ENCODE data around the gene AVPR2.

Gene AVPR2

GRCh38 chrX:153919281-153919680, 14.8 kb downstream of the AVPR2 start:
- Histone ChIP-seq H3K36me3 (ENCODE audit: control insufficient read depth, insufficient read depth, low read length) (peaks cover 35% of the 10 kb centered on the region), H3K27ac (ENCODE audit: low read depth, low read length) (no peak overlapping the region), H3K27me3 (ENCODE audit: control insufficient read depth, insufficient read depth, low read length) (no peaks in the 10 kb centered on the region), H3K9ac (ENCODE audit: low read length) (no peak overlapping the region), H3K4me3 (ENCODE audit: low read depth, low read length) (no peak overlapping the region), H3K4me1 (ENCODE audit: control insufficient read depth, insufficient read depth, low read length) (peaks cover 13% of the 10 kb centered on the region; the same call in 1 of the 2 replicates), H3K9me3 (ENCODE audit: control insufficient read depth, insufficient read depth, low read depth, low read length) (peaks cover 21% of the 10 kb centered on the region; the same call in 1 of the 2 replicates)

DNA sequence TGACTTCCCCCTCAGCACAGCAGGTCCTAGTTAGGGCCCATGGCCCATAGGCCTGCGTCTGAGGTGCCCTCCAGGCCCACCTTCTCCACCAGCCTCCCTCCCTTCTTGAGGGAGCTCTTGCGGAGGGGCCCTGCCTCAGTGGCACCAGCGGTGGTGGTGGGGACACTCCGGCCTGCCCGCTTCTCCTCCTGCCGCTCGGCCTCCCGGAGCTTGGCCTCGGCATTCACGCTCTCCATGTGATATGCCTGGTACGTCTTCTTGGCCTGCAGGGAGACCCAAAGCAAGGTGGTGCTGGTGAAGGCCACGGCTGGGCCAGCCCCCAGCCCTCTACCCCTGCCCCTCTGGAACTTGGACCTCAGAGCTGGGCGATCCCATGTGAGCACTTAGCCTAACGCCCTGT, 16.1 kb downstream of the AVPR2 start:
- H3K27me3 ChIP-seq (ENCODE audit: control insufficient read depth, insufficient read depth, low read length): no peaks in the 10 kb centered on the region
- no peak overlapping the region for H3K9ac ChIP-seq (ENCODE audit: low read length)
- H3K9me3 ChIP-seq (ENCODE audit: control insufficient read depth, insufficient read depth, low read depth, low read length): peaks cover 21% of the 10 kb centered on the region; the same call in 1 of the 2 replicates
- no peak overlapping the region for H3K27ac ChIP-seq (ENCODE audit: low read depth, low read length)
- H3K4me3 ChIP-seq (ENCODE audit: low read depth, low read length): no peak overlapping the region
- peaks cover 26% of the 10 kb centered on the region; the same call in 1 of the 2 replicates for H3K4me1 ChIP-seq (ENCODE audit: control insufficient read depth, insufficient read depth, low read length)
- H3K36me3 ChIP-seq (ENCODE audit: control insufficient read depth, insufficient read depth, low read length): peaks cover 32% of the 10 kb centered on the region

GRCh38 chrX:153921070-153921469, 16.6 kb downstream of the AVPR2 start:
- Histone ChIP-seq H3K4me3 (ENCODE audit: low read depth, low read length) (no peak overlapping the region), H3K36me3 (ENCODE audit: control insufficient read depth, insufficient read depth, low read length) (peaks cover 32% of the 10 kb centered on the region), H3K27ac (ENCODE audit: low read depth, low read length) (no peak overlapping the region), H3K27me3 (ENCODE audit: control insufficient read depth, insufficient read depth, low read length) (no peaks in the 10 kb centered on the region), H3K9ac (ENCODE audit: low read length) (no peak overlapping the region), H3K9me3 (ENCODE audit: control insufficient read depth, insufficient read depth, low read depth, low read length) (peaks cover 21% of the 10 kb centered on the region; the same call in 1 of the 2 replicates), H3K4me1 (ENCODE audit: control insufficient read depth, insufficient read depth, low read length) (peaks cover 28% of the 10 kb centered on the region; the same call in 1 of the 2 replicates)

GRCh38 chrX:153921511-153922446, 17.3 kb downstream of the AVPR2 start:
- Histone ChIP-seq H3K36me3 (ENCODE audit: control insufficient read depth, insufficient read depth, low read length) (peaks cover 32% of the 10 kb centered on the region), H3K9me3 (ENCODE audit: control insufficient read depth, insufficient read depth, low read depth, low read length) (peaks cover 21% of the 10 kb centered on the region; the same call in 1 of the 2 replicates), H3K4me1 (ENCODE audit: control insufficient read depth, insufficient read depth, low read length) (peaks cover 33% of the 10 kb centered on the region; the same call in 1 of the 2 replicates), H3K9ac (ENCODE audit: low read length) (no peak overlapping the region), H3K27ac (ENCODE audit: low read depth, low read length) (no peak overlapping the region), H3K4me3 (ENCODE audit: low read depth, low read length) (no peak overlapping the region), H3K27me3 (ENCODE audit: control insufficient read depth, insufficient read depth, low read length) (no peaks in the 10 kb centered on the region)

DNA sequence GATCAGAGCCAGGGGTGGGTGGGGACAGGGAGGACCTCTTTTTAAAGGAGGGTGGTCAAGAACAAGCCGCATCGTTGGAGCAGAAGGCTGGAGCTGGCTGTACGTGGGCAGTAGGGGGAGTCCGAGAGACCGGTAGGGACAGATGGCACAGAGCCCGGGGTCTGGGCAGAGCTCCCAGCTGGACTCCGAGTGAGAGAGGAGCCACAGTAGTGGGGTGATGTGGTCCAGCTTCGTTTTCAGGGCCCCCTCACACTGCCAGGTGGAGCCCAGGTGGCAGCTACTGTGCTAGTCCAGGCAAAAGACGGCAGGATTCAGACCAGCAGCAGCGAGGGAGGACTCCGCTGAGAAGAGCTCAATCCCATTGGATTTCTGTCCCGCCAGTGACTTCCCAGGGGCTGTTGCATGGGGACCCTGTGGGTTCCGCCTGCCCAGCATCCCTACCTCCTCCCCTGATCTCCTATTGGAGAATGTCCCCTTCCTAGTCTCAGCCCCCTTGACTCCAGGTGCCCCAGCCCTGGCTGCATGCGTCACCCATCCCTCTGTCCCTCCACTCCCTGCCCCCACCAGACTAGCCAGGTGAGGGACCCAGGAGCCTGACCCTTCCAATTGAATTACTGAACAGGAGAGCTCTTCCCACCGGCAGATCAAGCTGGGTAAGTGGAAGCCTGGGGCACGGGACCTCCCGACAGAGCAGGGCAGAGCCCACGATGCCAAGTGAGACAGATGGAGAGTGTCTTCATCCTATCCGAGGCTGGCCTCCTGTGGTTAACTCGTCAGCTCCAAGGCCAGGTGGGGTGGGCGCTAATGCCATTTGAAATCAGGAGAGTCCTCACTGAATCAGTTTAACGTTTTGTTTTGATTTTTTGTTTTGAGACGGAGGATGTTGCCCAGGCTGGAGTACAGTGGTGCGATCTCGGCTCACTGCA, 18.7 kb downstream of the AVPR2 start:
- no peak overlapping the region for H3K27ac ChIP-seq (ENCODE audit: low read depth, low read length)
- peaks cover 18% of the 10 kb centered on the region; the same call in 1 of the 2 replicates for H3K9me3 ChIP-seq (ENCODE audit: control insufficient read depth, insufficient read depth, low read depth, low read length)
- H3K36me3 ChIP-seq (ENCODE audit: control insufficient read depth, insufficient read depth, low read length): peaks cover 24% of the 10 kb centered on the region
- no peak overlapping the region for H3K9ac ChIP-seq (ENCODE audit: low read length)
- no peaks in the 10 kb centered on the region for H3K27me3 ChIP-seq (ENCODE audit: control insufficient read depth, insufficient read depth, low read length)
- H3K4me3 ChIP-seq (ENCODE audit: low read depth, low read length): no peak overlapping the region
- H3K4me1 ChIP-seq (ENCODE audit: control insufficient read depth, insufficient read depth, low read length): peaks cover 40% of the 10 kb centered on the region

GRCh38 chrX:153924149-153924861, 19.8 kb downstream of the AVPR2 start:
- Histone ChIP-seq H3K4me3 (ENCODE audit: low read depth, low read length) (no peak overlapping the region), H3K4me1 (ENCODE audit: control insufficient read depth, insufficient read depth, low read length) (peaks cover 40% of the 10 kb centered on the region), H3K27me3 (ENCODE audit: control insufficient read depth, insufficient read depth, low read length) (no peaks in the 10 kb centered on the region), H3K9ac (ENCODE audit: low read length) (peak overlapping the region; percentile 27), H3K9me3 (ENCODE audit: control insufficient read depth, insufficient read depth, low read depth, low read length) (peaks cover 10% of the 10 kb centered on the region; the same call in 1 of the 2 replicates), H3K27ac (ENCODE audit: low read depth, low read length) (no peak overlapping the region), H3K36me3 (ENCODE audit: control insufficient read depth, insufficient read depth, low read length) (peaks cover 17% of the 10 kb centered on the region)

DNA sequence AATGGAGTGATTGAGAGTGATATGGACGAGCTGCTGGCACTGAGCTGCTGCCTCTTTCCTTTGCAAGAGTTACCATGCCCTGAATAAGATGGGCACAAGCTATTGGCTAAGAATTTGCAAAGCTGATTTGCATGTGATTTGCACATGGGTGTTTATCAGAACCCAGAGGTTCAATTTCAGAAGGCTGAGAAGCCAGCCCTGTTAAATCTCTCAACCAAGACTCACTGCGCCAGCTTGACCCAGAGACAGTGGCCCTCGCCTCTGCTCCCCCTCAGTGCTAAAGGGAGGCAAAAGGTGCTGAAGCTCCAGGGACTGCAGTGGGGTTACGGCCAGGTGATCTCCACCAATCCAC, 20.9 kb downstream of the AVPR2 start:
- Histone ChIP-seq H3K4me3 (ENCODE audit: low read depth, low read length) (peak overlapping the region; percentile 66), H3K9ac (ENCODE audit: low read length) (peak overlapping the region; percentile 95), H3K9me3 (ENCODE audit: control insufficient read depth, insufficient read depth, low read depth, low read length) (peaks cover 11% of the 10 kb centered on the region; the same call in 1 of the 2 replicates), H3K4me1 (ENCODE audit: control insufficient read depth, insufficient read depth, low read length) (peaks cover 40% of the 10 kb centered on the region), H3K27ac (ENCODE audit: low read depth, low read length) (no peak overlapping the region; the same call in 1 of the 2 replicates), H3K36me3 (ENCODE audit: control insufficient read depth, insufficient read depth, low read length) (peaks cover 20% of the 10 kb centered on the region), H3K27me3 (ENCODE audit: control insufficient read depth, insufficient read depth, low read length) (no peaks in the 10 kb centered on the region)

DNA sequence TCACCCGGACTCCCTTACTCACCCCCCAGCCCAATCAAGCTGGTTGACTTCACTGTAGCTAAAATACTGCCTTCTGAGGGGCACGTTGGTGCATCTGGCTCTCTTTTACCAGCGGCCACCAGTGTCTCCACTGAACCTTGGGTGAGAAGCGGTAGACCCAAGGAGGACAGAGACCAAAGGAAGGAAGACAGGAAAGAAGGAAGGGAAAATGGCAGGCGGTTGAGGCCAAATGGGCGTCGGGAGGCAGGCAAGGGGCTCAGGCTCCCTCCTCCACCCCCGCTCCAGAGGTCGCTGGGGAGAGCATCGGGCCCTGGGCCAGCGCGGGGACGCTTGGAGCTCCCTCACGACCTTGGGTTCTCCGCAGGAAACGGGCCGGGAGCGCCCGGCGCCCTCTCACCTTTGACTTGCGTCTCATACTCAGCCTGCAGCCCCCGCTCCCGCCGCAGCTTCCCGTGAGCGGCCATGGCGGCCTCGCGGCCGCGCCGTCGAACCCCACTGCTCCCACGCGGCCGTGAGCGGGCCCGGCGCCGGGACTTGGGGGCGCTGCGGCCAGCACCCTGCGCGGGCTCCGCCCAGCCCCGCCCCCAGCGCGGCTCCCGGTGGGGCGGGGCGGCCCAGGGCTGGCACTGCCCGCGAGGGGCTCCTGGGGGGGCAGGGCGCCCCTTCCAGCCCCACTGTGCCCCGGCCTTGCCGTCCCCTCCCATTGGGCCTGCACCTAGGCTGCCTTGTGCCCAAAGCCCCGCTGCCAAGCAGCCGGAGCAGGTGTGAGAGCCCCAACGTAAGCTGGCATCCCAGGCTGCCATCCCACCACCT, 21.5 kb downstream of the AVPR2 start, which contains the start of gene ARHGAP4:
TSS of gene ARHGAP4 (minus strand) at position 526 of the 813 bp plus-strand sequence. CDS start at position 464, 62 bp downstream.
- peaks cover 40% of the 10 kb centered on the region for H3K4me1 ChIP-seq (ENCODE audit: control insufficient read depth, insufficient read depth, low read length)
- H3K27me3 ChIP-seq (ENCODE audit: control insufficient read depth, insufficient read depth, low read length): no peaks in the 10 kb centered on the region
- peak within 1 kb of the TSS; percentile 86; the same call in 1 of the 2 replicates for H3K27ac ChIP-seq (ENCODE audit: low read depth, low read length)
- peak within 1 kb of the TSS; percentile 80 for H3K4me3 ChIP-seq (ENCODE audit: low read depth, low read length)
- peaks cover 5% of the 10 kb centered on the region; the same call in 1 of the 2 replicates for H3K9me3 ChIP-seq (ENCODE audit: control insufficient read depth, insufficient read depth, low read depth, low read length)
- H3K36me3 ChIP-seq (ENCODE audit: control insufficient read depth, insufficient read depth, low read length): peaks cover 20% of the 10 kb centered on the region
- peak within 1 kb of the TSS; percentile 95 for H3K9ac ChIP-seq (ENCODE audit: low read length)

DNA sequence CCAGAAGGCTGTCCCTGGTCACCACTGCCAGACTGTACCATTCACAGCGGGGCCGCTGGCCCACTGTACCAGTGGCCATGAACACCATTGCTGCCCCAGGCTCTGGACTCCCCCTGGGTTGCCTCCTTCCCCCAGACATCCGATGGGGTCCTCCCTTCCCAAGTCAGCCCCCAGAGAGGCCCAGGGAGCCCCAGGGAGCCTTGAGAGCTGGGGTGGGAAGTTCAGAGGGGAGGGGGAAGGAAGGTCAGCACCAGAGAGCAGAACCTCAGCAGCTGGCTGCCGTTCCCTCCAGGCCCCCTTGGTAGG, 22.0 kb downstream of the AVPR2 start:
- H3K36me3 ChIP-seq (ENCODE audit: control insufficient read depth, insufficient read depth, low read length): peaks cover 26% of the 10 kb centered on the region
- peak overlapping the region; percentile 95 for H3K9ac ChIP-seq (ENCODE audit: low read length)
- peak overlapping the region; percentile 80 for H3K4me3 ChIP-seq (ENCODE audit: low read depth, low read length)
- peaks cover 7% of the 10 kb centered on the region; the same call in 1 of the 2 replicates for H3K9me3 ChIP-seq (ENCODE audit: control insufficient read depth, insufficient read depth, low read depth, low read length)
- peaks cover 40% of the 10 kb centered on the region for H3K4me1 ChIP-seq (ENCODE audit: control insufficient read depth, insufficient read depth, low read length)
- peak overlapping the region; percentile 86; the same call in 1 of the 2 replicates for H3K27ac ChIP-seq (ENCODE audit: low read depth, low read length)
- H3K27me3 ChIP-seq (ENCODE audit: control insufficient read depth, insufficient read depth, low read length): no peaks in the 10 kb centered on the region
